Subcutaneous adipose tissue (tissue), 4 donors: ENCODE measurements around the gene CELF4. TPM values are rescaled to one million over a fixed set of nuclear protein-coding genes. Genes with fewer than 3 reads are reported as not detected.

Experiments used
- CTCF ChIP-seq: fragments of 450-650 bp; IDR thresholded peaks from one replicate; pipeline ENCODE4 v1.5.1; 2016; ENCODE audit warnings: low read depth, mild to moderate bottlenecking, control low read depth, antibody characterized with exemption, moderate library complexity
- total RNA-seq, 4 donors: library from RNA; depleted of rRNA; stranded (reverse); fragments of >200 nt; gene quantifications; one replicate each; pipeline ENCODE4 v1.1.0, GENCODE V29; 2016

Gene CELF4
- total RNA-seq, 4 donors from 2014 or later, result not detected

GRCh38 chr18:37532917-37533316 lies 32.7 kb downstream of the CELF4 start:
- TF ChIP-seq CTCF, result no peak

- TF ChIP-seq CTCF, result no peak
Observed at GRCh38 chr18:37529863-37530262, 35.7 kb downstream of the CELF4 start.

GRCh38 chr18:37529296-37529695 lies 36.3 kb downstream of the CELF4 start:
- TF ChIP-seq CTCF, result no peak

- TF ChIP-seq CTCF, result no peak
Observed at GRCh38 chr18:37527395-37527794, 38.2 kb downstream of the CELF4 start.

GRCh38 chr18:37525262-37525585 lies 40.4 kb downstream of the CELF4 start:
- no peak for TF ChIP-seq CTCF

GRCh38 chr18:37524498-37525261 lies 40.9 kb downstream of the CELF4 start:
- TF ChIP-seq CTCF, result no peak

- no peak for TF ChIP-seq CTCF
Observed at GRCh38 chr18:37524139-37524497, 41.5 kb downstream of the CELF4 start.
